T1000 (cell line): Measurements from ENCODE around the gene SFMBT2.
"Not testable (repeated sequence)": the region's sequence is repeated elsewhere in the genome, so short reads cannot be mapped to it uniquely, and the experiment has no call there.

Experiments
- DNase-seq: peaks from one replicate; lab custom pipeline; 2025; ENCODE audit warnings: mixed read lengths; lab: John Stamatoyannopoulos, UW

Gene SFMBT2

GRCh38 chr10:7401156-7401555 is 9.7 kb downstream of the SFMBT2 start:
- no peak for DNase-seq

DNA sequence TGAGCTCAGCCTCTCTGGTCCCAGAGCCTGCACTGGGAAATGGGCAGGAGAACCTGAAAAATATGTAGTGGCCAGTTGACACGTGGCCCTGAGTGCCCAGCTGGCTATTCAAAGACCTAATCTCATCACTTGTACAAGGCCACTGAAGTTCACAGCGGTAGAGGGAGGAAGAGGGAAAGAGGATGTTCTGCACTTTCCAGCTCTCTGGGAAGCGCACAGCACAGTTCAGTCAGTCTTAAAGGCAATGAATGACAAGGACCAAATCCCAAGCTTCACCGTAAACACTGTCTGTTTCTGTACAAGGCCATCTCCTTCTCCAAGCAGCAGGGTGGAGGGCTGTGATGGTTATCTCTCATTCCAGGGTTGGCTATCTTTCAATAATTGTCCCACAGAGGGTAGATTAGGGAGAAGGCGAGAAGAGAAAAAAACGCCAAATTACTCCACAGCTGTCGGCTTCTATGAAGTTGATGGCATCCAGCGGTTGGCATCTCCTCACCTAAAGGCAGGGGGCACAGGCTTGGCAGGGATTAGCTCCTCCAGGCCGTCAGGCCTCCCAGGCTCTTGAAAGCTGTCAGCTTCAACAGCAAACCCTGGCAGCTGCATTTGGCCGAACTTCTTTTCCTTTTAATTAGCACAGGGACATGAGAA is 10.6 kb downstream of the SFMBT2 start:
- no peak for DNase-seq

- DNase-seq: no peak
Observed at GRCh38 chr10:7399533-7399932, 11.3 kb downstream of the SFMBT2 start.

- DNase-seq: peak; percentile 15
Observed at GRCh38 chr10:7397049-7398035, 13.5 kb downstream of the SFMBT2 start.

- not testable (repeated sequence) for DNase-seq
Observed at GRCh38 chr10:7392301-7392700, 18.5 kb downstream of the SFMBT2 start.

- DNase-seq: no peak
Observed at GRCh38 chr10:7391748-7392147, 19.1 kb downstream of the SFMBT2 start.

DNA sequence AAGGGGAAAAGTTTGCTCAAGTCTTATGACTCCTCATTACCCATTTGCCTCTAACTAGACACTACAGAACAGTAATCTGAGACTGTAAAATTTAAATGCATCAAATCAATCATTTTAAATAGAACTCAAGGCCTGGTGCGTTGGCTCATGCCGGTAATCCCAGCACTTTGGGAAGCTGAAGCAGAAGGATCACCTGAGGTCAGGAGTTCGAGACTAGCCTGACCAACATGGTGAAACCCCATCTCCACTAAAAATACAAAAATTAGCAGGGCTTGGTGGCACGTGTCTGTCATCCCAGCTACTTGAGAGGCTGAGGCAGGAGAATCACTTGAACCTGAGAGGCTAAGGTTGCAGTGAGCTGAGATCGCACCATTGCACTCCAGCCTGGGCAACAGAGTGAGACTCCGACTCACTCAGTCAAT is 20.1 kb downstream of the SFMBT2 start:
- not testable (repeated sequence) for DNase-seq

- DNase-seq: no peak
Observed at GRCh38 chr10:7389844-7390243, 21.0 kb downstream of the SFMBT2 start.

- no peak for DNase-seq
Observed at GRCh38 chr10:7389346-7389745, 21.5 kb downstream of the SFMBT2 start.

- no peak for DNase-seq
Observed at GRCh38 chr10:7388602-7389001, 22.2 kb downstream of the SFMBT2 start.

- DNase-seq: not testable (repeated sequence)
Observed at GRCh38 chr10:7388149-7388548, 22.7 kb downstream of the SFMBT2 start.

GRCh38 chr10:7385114-7385513 is 25.7 kb downstream of the SFMBT2 start:
- no peak for DNase-seq

- no peak for DNase-seq
Observed at GRCh38 chr10:7383442-7383841, 27.4 kb downstream of the SFMBT2 start.

GRCh38 chr10:7380704-7381241 is 30.1 kb downstream of the SFMBT2 start:
- no peak for DNase-seq

GRCh38 chr10:7378602-7379403 is 32.0 kb downstream of the SFMBT2 start:
- no peak for DNase-seq

DNA sequence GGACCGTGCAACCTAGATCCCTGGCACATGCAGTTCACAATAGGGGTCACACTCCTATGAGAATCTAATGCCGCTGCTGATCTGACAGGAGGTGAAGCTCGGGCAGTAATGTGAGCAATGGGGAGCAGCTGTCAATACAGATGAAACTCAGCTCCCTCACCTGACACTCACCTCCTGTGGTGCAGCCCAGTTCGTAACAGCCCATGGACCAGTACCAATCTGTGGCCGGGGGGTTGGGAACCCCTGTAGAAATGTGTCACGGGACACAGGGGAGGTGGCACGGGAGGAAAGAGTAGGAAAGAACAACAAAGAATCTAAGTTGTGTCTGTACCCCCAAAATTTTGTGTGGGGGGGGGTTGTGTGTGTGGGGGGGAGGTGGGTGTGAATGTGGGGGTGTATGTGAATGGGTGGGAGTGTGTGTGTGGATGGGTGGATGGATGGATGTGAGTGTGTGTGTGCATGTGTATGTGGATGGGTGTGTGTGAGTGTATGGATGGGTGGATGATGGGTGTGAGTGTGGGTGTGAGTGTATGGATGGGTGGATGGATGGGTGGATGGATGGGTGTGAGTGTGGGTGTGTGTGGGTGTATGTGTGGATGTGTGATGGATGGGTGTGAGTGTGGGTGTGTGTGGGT is 33.1 kb downstream of the SFMBT2 start:
- no peak for DNase-seq

- no peak for DNase-seq
Observed at GRCh38 chr10:7374795-7375194, 36.0 kb downstream of the SFMBT2 start.

DNA sequence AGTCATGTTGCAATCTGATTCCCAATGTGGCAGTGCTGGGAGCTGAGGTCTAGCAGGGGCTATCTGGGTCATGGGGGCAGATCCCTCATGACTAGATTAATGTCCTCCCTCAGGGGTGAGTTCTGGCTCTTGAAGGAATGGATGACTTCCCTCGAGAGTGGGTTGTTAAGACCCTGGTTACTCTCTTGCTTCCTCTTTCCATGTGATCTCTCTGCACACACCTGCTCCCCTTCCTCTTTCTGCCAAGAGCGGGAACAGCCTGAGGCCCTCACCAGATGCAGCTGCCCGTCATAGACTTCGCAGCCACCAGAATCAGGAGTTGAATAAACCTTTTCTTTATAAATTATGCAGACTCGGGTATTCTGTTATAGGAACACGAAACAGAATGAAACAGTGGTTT is 37.8 kb downstream of the SFMBT2 start:
- DNase-seq: no peak

DNA sequence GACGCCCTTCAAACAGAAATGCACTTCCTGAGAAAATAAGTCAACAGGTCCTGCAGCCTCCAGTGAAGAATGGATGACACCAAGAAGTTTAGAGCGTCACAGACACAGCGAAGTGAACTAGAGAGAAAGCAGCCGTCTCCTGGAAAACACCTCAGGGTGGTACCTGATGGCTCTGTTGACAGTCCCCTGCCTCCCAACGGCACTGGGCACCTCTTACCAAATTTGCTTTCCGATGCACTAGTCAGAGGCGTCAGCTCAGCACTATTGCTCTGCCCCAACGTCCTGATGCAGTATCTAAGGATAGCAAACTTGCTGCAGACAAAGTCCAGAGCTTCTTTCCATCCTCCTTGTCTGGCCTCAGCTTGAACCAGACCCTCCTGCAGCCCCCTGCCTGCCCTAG is 38.3 kb downstream of the SFMBT2 start:
- no peak for DNase-seq

- DNase-seq: no peak
Observed at GRCh38 chr10:7370511-7370910, 40.3 kb downstream of the SFMBT2 start.

DNA sequence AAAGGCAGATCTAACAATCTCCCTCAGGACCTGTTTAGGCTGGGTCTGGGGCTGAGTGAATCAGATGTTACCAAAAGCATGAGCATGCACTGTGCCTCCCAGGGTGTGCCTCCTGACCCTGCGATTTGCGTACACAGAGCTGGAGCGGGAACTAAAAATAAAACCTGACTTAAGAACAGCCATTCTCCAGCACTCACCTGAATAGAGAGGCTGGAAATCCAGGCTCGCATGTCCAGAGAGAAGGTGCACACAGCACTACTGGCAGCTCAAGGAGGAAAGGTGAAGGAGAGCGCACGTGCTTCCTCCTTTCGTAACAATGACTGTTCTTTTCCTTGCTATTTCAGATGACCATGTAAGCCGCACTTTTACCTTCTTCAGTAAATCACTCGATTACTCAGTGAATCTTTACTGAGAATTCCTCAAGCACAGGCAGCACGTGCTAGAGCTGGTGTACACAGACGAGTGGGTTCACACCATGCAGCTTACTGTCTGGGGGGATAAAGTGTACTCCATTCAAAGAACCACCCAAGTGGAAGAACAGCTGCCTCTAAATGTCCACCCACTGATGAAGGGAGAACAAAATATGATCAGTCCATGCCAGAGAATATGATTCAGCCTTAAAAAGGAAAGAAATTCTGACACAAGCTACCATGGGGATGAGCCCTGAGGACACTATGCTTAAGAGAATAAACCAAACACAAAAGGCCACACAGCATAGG is 45.6 kb downstream of the SFMBT2 start:
- no peak for DNase-seq
